HuH-7.5 (cell line): ENCODE data around the gene AGMAT.

Experiments used
- DNase-seq: peaks from one replicate; pipeline ENCODE4 v3.0.0; 2011; ENCODE audit warnings: low spot score

Gene AGMAT

GRCh38 chr1:15559189-15559810 lies 25.6 kb downstream of the AGMAT start:
- no peak for DNase-seq

- DNase-seq, result no peak
Observed at GRCh38 chr1:15558516-15558915, 26.3 kb downstream of the AGMAT start.

DNA sequence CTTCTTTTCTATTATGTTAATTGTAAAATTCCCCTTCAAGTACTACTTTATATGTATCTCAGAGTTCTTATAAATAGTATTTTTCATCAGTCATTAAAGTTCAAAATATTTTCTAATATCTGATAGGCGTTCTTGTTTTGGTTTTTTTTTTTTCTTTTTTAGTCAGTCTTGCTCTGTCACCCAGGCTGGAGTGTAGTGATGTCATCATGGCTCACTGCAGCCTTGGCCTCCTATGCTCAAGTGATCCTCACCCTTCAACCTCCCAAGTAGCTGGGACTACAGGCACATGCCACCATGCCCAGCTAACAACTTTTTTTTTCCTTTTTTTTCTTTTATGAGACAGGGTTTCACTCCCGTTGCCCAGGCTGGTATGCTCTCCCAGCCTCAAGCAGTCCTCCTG lies 27.3 kb downstream of the AGMAT start:
- no peak for DNase-seq

GRCh38 chr1:15557008-15557407 lies 27.8 kb downstream of the AGMAT start:
- DNase-seq, result no peak

DNA sequence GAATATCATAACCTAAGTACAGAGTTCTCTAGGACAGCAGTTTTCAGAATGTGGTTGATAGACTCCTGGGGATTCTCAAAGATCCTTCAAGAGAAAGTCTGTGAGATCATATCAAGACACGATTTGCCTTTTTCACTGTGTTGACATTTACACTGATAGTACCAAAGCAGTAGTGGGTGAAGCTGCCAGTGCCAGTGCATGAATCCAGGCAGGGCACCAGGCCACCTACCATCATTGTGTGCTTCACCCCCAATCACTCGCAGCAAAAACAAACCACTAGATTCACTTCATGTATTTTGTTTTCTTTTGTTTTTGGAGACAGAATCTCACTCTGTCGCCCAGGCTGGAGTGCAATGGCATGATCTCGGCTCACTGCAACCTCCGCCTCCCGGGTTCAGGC lies 34.3 kb downstream of the AGMAT start:
- no peak for DNase-seq

GRCh38 chr1:15546641-15547040 lies 38.2 kb downstream of the AGMAT start:
- no peak for DNase-seq

GRCh38 chr1:15543589-15544568 lies 41.0 kb downstream of the AGMAT start:
- no peak for DNase-seq

- no peak for DNase-seq
Observed at GRCh38 chr1:15543251-15543588, 41.6 kb downstream of the AGMAT start.

GRCh38 chr1:15542388-15543250 lies 42.2 kb downstream of the AGMAT start:
- DNase-seq, result no peak

DNA sequence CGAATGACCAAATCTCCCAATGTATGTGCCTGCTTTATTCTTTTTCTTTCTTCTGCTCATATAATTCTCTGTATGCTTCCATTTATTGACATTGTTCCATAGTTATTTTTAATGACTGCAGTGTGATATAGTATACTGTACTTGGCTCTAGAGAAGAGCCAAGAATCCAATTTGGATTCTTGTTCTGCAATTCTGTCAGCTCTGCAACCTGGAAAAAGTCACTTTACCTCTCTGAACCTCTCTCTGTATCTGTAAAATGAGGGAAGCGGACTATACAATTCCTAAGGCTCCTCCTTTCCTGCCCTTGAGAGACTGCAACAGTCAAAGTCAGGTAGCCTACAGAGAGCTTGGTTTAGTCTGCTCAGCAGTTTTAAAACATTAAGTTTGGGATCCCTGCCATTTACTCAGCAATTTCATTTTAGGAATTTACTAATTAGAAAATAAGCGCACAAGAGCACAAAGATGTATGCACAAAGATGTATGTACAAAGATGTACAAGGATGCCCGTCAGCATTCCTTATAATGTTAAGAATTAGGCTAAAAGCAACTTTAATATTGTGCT lies 43.5 kb downstream of the AGMAT start:
- no peak for DNase-seq

GRCh38 chr1:15540186-15540585 lies 44.7 kb downstream of the AGMAT start:
- DNase-seq, result no peak

DNA sequence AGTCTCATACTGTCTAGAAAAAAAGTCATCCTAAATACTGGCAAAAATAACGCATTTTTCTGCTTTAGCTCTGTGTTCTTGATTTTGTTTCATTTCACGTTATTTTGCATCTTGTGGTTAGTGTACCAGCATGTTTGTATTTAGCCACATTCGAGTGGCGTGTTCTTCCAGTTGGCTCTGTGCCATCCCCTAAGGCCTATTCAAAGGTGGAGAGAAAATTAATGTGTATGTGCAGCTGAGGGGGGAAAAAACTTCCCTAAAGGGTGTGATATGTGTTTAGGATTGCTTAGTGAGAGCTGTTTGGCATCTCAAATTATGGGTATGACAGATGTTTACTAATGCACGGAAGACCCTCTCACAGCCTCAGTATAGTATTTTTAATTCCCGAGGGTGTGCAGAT lies 46.1 kb downstream of the AGMAT start:
- no peak for DNase-seq

GRCh38 chr1:15531682-15532081 lies 53.2 kb downstream of the AGMAT start:
- no peak for DNase-seq

DNA sequence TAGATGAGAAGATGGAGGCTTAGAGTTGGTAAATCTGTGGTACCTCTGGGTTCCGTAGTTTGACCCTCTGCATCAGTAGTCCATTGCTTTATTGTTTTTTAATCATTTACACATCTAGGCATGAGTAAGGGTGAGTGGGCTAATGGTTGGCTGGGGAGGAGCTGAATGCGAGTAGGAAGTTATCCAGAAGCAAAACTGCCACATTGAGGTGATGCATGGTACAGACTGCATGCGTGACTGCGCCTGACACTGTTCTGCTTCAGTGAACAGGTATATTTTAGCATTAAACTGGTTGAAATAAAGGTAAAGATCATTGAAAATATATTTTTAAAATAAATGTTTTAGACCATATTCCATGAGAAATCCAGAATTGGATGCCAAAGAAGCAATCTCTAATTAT lies 53.8 kb downstream of the AGMAT start:
- DNase-seq, result no peak

- DNase-seq, result peak; percentile 76
Observed at GRCh38 chr1:15526490-15527339, 58.1 kb downstream of the AGMAT start, which contains the start of gene DNAJC16. Gene DNAJC16 (plus strand): TSS chr1:15526848. CDS start chr1:15529106, 2,258 bp downstream.

DNA sequence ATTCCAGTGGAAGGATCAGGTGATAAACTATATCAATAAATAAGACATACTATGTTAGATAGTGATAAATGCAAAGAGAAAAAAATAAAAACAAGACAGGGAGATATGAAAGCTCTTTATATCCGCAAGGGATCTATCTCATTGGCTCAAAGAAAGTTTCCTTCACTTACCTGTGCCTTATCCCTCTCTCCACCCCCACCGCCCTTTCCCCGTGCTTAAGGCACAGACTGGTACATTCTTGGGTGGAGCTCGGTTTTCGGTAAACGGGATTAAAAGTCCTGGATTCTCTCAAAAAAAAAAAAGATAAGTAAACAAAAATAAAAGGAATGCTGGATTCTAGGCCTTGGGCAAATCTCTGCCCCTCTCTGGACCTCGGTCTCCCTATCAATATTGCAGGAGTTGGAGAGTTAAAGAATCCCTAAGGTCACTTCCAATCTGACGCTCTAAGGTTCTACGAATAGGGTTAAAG lies 58.8 kb downstream of the AGMAT start:
- no peak for DNase-seq

GRCh38 chr1:15525050-15526020 lies 59.5 kb downstream of the AGMAT start:
- DNase-seq, result peak; percentile 85

GRCh38 chr1:15524283-15525049 lies 60.4 kb downstream of the AGMAT start:
- DNase-seq, result peak; percentile 91

DNA sequence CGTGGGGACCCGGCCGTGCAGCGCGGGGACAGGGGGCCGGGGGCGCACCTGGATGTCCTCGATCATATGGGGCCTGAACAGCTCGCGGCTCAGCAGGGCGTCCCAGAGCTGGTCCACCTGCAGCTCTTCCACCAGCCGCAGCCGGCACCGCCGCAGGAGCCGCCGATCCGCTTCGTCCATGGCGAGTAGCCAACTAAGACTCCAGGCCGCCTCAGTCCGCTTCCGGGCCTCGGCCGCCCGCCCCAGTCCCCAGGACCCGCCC lies 60.9 kb downstream of the AGMAT start, which contains the start of gene CASP9:
Gene CASP9 (minus strand): TSS at position 195 of the 262 bp plus-strand sequence. CDS start 15 bp downstream, at position 180.
- DNase-seq, result no peak
